ENCODE measurements around the gene CATSPER3. TPM values are rescaled to one million over a fixed set of nuclear protein-coding genes. Genes with fewer than 3 reads are reported as not detected.
A peak's percentile ranks its signal among the peaks of the same experiment; 100 is the strongest.

The CATSPER3 gene
- total and polyA plus RNA-seq, 2 experiments from 2014 or later = 0.11 to 0.14 TPM

DNA sequence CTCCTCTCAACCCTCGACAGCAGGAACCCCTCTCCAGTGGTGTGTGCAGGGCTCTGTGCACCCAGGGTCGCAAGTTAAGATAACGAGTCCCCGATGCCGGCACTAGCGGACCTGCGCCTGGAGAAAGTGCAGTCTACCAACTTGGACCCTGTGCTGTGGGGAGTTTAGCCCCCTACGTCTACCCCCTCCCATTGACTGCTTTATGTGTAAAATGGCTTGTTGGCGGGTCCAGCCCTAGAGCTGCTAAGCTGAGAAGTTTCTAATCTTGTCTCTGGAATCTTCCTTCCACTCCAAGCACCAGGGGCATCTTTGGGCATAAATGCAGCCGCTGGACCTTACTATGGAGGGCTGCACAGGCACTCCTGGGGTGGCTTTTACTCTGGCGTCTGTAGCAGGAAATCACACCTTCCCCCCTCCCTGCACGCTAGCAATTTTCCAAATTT, 73.5 kb downstream of the CATSPER3 start:
- WGBS, 2 experiments (ENCODE audit: low coverage in 1 of 2, low lambda C conversion rate in 2 of 2, missing lambda C conversion rate in 2 of 2) = 15 to 20% methylated on average over 12 of the region's 12 CpGs
- Histone ChIP-seq H3K4me1 (ENCODE audit: insufficient read depth) (no peaks in the 10 kb centered on the region), H3K9me3 (ENCODE audit: low read depth) (no peaks in the 10 kb centered on the region), H4K20me1 (ENCODE audit: insufficient read depth) (no peaks in the 10 kb centered on the region), H3K36me3 (ENCODE audit: low read depth) (no peaks in the 10 kb centered on the region), H3K4me2 (ENCODE audit: unreplicated experiment) (no peak overlapping the region), H3K9ac (no peak overlapping the region), H3K4me3 (no peak overlapping the region), H3K27me3 (replicated peaks; ENCODE audit: insufficient read depth) (peaks cover 83% of the 10 kb centered on the region), H3K79me2 (ENCODE audit: insufficient read depth) (no peaks in the 10 kb centered on the region), H2AFZ (no peak overlapping the region), H3K27ac (no peak overlapping the region), H3K9me2 (ENCODE audit: insufficient read depth) (no peaks in the 10 kb centered on the region), H3F3A (ENCODE audit: insufficient read depth) (no peaks in the 10 kb centered on the region)
- peak; percentile 15 for TF ChIP-seq EZH2 (IDR thresholded peaks at IDR 0.05; ENCODE audit: insufficient read depth, poor library complexity, severe bottlenecking)
- TF ChIP-seq EZH2phosphoT487 (IDR thresholded peaks at IDR 0.05; ENCODE audit: insufficient read depth, low read depth) = no peak
- in situ Hi-C loops (cut with MboI) = no loop called here
- DNase-seq = no peak

DNA sequence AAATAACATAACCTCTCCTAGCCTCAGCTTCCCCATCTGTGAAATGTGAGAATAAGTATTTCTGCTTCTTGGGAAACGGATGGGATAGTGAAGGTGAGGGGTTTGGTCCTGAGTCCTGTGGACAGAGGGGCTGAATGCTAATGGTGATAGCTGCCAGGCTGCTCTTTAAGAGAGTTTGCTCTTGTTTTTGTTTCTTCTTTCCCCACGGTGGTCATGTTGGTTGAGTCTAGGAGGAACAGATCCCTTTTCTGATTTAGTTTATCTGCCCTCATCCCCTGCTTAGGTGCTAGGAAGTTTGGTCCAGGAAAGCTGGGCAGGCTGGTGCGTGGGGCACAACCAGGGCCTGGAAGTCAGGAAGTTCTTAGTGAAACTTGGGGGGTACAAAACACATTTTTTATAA, 74.0 kb downstream of the CATSPER3 start:
- no peak for DNase-seq
- WGBS, 2 experiments (ENCODE audit: low coverage in 1 of 2, low lambda C conversion rate in 2 of 2, missing lambda C conversion rate in 2 of 2) = 57 to 59% methylated on average over 3 of the region's 3 CpGs
- Histone ChIP-seq H2AFZ (no peak overlapping the region), H3K9ac (no peak overlapping the region), H3K4me1 (ENCODE audit: insufficient read depth) (no peaks in the 10 kb centered on the region), H3K4me3 (no peak overlapping the region), H3K4me2 (ENCODE audit: unreplicated experiment) (no peak overlapping the region), H3K79me2 (ENCODE audit: insufficient read depth) (no peaks in the 10 kb centered on the region), H3K9me3 (ENCODE audit: low read depth) (no peaks in the 10 kb centered on the region), H3K27ac (no peak overlapping the region), H3K36me3 (ENCODE audit: low read depth) (no peaks in the 10 kb centered on the region), H3K9me2 (ENCODE audit: insufficient read depth) (no peaks in the 10 kb centered on the region), H3F3A (ENCODE audit: insufficient read depth) (no peaks in the 10 kb centered on the region), H4K20me1 (ENCODE audit: insufficient read depth) (no peaks in the 10 kb centered on the region), H3K27me3 (replicated peaks; ENCODE audit: insufficient read depth) (peaks cover 79% of the 10 kb centered on the region)
- TF ChIP-seq EZH2 (IDR thresholded peaks at IDR 0.05; ENCODE audit: insufficient read depth, poor library complexity, severe bottlenecking) (no peak), EZH2phosphoT487 (IDR thresholded peaks at IDR 0.05; ENCODE audit: insufficient read depth, low read depth) (no peak)
- in situ Hi-C loops (cut with MboI) = no loop called here

DNA sequence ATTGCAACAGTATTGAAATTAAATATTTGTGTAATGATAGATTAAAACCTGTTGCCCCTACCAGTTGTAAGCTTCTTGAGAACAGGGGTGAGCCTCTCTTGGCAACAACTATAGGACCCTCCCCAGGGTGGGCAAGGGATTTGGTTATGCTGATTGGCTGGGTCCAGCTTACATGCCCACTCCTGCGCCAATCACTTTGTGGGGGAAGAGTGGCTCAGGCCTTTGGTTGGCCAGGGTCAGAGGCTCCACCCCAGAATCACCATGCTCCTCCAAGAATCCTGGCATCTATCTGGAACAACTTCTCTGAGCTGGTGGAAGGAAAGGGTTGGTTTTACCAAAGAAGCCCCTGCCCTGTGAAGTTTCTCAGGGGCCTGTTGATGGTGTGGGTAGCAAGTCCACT, 74.9 kb downstream of the CATSPER3 start:
- H3F3A ChIP-seq (ENCODE audit: insufficient read depth) = no peaks in the 10 kb centered on the region
- no peaks in the 10 kb centered on the region for H3K36me3 ChIP-seq (ENCODE audit: low read depth)
- no peak overlapping the region for H3K27ac ChIP-seq
- H3K79me2 ChIP-seq (ENCODE audit: insufficient read depth) = no peaks in the 10 kb centered on the region
- no peaks in the 10 kb centered on the region for H3K4me1 ChIP-seq (ENCODE audit: insufficient read depth)
- no peak for DNase-seq
- H3K4me3 ChIP-seq = no peak overlapping the region
- no peak overlapping the region for H2AFZ ChIP-seq
- TF ChIP-seq EZH2 (IDR thresholded peaks at IDR 0.05; ENCODE audit: insufficient read depth, poor library complexity, severe bottlenecking) (no peak), EZH2phosphoT487 (IDR thresholded peaks at IDR 0.05; ENCODE audit: insufficient read depth, low read depth) (no peak)
- H4K20me1 ChIP-seq (ENCODE audit: insufficient read depth) = no peaks in the 10 kb centered on the region
- no peak overlapping the region for H3K9ac ChIP-seq
- 75 to 79% methylated on average over 1 of the region's 1 CpG for WGBS, 2 experiments (ENCODE audit: low coverage in 1 of 2, low lambda C conversion rate in 2 of 2, missing lambda C conversion rate in 2 of 2)
- H3K9me2 ChIP-seq (ENCODE audit: insufficient read depth) = no peaks in the 10 kb centered on the region
- H3K9me3 ChIP-seq (ENCODE audit: low read depth) = no peaks in the 10 kb centered on the region
- peaks cover 70% of the 10 kb centered on the region for H3K27me3 ChIP-seq (replicated peaks; ENCODE audit: insufficient read depth)
- no peak overlapping the region for H3K4me2 ChIP-seq (ENCODE audit: unreplicated experiment)
- in situ Hi-C loops (cut with MboI) = no loop called here

DNA sequence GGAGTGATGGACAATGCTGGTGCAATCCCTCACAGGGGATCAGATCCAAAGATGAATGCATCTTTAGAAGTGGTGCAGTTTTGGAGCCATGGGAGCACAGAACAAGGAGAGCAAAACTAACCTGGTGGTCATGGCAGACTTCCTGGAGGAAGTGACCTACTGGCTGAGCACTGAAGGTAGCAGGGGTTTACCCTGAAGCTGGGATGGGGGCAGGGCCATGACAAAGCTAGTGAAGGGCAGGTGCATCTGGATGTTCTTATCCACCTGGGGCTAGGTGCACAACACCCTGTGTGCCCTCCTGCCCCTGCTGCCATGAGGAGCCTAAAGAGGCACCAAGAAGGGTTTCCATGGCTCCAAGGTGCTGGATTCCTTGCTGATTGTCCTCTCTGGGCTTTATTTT, 77.8 kb downstream of the CATSPER3 start:
- H2AFZ ChIP-seq = no peak overlapping the region
- H4K20me1 ChIP-seq (ENCODE audit: insufficient read depth) = no peaks in the 10 kb centered on the region
- no peaks in the 10 kb centered on the region for H3K9me3 ChIP-seq (ENCODE audit: low read depth)
- H3K9ac ChIP-seq = no peak overlapping the region
- no peaks in the 10 kb centered on the region for H3K9me2 ChIP-seq (ENCODE audit: insufficient read depth)
- H3K4me2 ChIP-seq (ENCODE audit: unreplicated experiment) = no peak overlapping the region
- H3K79me2 ChIP-seq (ENCODE audit: insufficient read depth) = no peaks in the 10 kb centered on the region
- H3F3A ChIP-seq (ENCODE audit: insufficient read depth) = no peaks in the 10 kb centered on the region
- peaks cover 66% of the 10 kb centered on the region for H3K27me3 ChIP-seq (replicated peaks; ENCODE audit: insufficient read depth)
- no peaks in the 10 kb centered on the region for H3K4me1 ChIP-seq (ENCODE audit: insufficient read depth)
- no peak overlapping the region for H3K27ac ChIP-seq
- TF ChIP-seq EZH2phosphoT487 (IDR thresholded peaks at IDR 0.05; ENCODE audit: insufficient read depth, low read depth) (no peak), EZH2 (IDR thresholded peaks at IDR 0.05; ENCODE audit: insufficient read depth, poor library complexity, severe bottlenecking) (no peak)
- H3K36me3 ChIP-seq (ENCODE audit: low read depth) = no peaks in the 10 kb centered on the region
- in situ Hi-C loops (cut with MboI) = no loop called here
- no peak overlapping the region for H3K4me3 ChIP-seq
- no peak for DNase-seq

All from GM23248 (cell line).